ENCODE measurements around the gene FUT1. TPM values are rescaled to one million over a fixed set of nuclear protein-coding genes. Genes with fewer than 3 reads are reported as not detected.
A peak's percentile ranks its signal among the peaks of the same experiment; 100 is the strongest.

Gene FUT1
- total RNA-seq, 1 donor from 2014 or later, result 4.4 TPM

DNA sequence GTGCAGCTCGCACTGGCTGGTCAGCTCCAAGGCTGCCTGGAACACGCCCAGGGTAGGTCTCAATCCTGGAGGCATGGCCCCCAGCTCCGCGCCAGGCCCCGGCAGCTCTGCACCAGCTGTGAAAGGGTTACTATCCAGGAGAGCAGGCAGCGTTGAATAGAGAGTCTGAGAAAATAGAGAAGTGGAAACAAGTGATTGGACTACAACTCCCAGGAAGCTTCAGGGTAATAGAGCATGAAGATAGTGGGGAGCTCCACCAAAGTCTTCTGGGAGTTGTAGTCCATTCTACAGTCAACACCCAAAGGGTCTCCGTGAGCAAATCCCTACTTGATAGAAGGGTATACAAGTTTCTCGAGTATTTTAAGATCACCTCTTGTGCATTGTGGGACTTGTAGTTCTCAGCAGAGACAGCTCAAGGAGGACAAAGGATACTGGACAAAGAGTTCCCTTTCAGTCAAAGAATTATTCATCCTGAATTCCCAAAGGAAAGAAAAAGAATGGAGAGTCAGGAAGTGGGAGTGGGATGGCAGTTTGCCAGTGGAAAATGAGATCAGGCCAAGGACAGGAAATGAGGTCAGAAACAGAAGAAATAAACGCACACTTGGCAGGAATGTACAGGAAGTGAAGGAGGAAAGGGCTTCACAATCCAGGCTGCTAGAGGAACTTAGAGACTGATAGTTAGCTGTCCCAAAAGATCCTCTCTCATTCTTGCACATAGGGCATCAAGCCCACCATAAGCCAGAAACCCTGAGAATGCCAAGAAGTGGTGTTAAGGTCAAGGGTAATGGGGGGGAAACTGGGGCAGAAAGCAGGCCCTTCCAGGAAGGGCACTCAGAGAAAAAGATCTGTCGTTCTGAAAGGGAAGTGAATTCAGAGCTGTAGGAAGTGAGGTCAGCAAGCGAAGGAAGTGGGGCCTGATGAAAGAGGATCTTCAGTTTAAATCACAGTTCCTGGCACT lies 27.4 kb downstream of the FUT1 start:
- Mint-ChIP-seq H3K27ac (ENCODE audit: unreplicated experiment) (peak overlapping the region; percentile 75), H3K27me3 (ENCODE audit: unreplicated experiment) (peaks cover 5% of the 10 kb centered on the region)

DNA sequence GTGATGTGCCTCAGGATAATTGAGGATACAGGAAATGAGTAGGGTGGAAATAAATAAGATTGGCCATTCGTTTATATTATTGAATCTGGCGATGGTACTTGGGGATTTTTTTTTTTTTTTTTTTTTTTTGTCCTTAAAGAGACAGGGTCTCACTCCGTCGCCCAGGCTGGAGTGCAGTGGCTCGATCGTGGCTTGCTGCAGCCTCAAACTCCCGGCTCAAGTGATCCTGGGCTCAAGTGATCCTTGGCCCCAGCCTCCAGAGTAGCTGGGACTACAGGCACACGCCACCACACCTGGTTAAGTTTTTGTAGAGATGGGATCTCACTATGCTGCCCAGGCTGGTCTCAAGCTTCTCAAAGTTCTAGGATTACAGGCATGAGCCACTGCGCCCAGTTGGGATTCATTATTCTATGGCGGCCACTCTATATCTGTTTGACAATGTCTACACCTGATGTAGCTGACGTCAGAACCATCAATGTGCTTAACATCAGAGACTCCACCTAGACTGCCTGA lies 30.2 kb downstream of the FUT1 start:
- Mint-ChIP-seq H3K4me3 (ENCODE audit: unreplicated experiment) (peak overlapping the region; percentile 52), H3K27me3 (ENCODE audit: unreplicated experiment) (peaks cover 8% of the 10 kb centered on the region), H3K4me1 (ENCODE audit: low read depth, unreplicated experiment) (peaks cover 13% of the 10 kb centered on the region), H3K27ac (ENCODE audit: unreplicated experiment) (no peak overlapping the region), H3K36me3 (ENCODE audit: unreplicated experiment) (peaks cover 5% of the 10 kb centered on the region), H3K9me3 (ENCODE audit: unreplicated experiment) (peaks cover 7% of the 10 kb centered on the region)
- no peak for DNase-seq
- TF ChIP-seq CTCF (IDR thresholded peaks at IDR 0.05; ENCODE audit: partially characterized antibody, unreplicated experiment), result no peak

More for the DNA sequence above, 27.4 kb downstream of the FUT1 start:
- peaks cover 5% of the 10 kb centered on the region for H3K4me1 Mint-ChIP-seq (ENCODE audit: low read depth, unreplicated experiment)
- H3K36me3 Mint-ChIP-seq (ENCODE audit: unreplicated experiment), result peaks cover 5% of the 10 kb centered on the region
- H3K9me3 Mint-ChIP-seq (ENCODE audit: unreplicated experiment), result peaks cover 7% of the 10 kb centered on the region
- DNase-seq, result no peak
- no peak for TF ChIP-seq CTCF (IDR thresholded peaks at IDR 0.05; ENCODE audit: partially characterized antibody, unreplicated experiment)
- peak overlapping the region; percentile 7 for H3K4me3 Mint-ChIP-seq (ENCODE audit: unreplicated experiment)

DNA sequence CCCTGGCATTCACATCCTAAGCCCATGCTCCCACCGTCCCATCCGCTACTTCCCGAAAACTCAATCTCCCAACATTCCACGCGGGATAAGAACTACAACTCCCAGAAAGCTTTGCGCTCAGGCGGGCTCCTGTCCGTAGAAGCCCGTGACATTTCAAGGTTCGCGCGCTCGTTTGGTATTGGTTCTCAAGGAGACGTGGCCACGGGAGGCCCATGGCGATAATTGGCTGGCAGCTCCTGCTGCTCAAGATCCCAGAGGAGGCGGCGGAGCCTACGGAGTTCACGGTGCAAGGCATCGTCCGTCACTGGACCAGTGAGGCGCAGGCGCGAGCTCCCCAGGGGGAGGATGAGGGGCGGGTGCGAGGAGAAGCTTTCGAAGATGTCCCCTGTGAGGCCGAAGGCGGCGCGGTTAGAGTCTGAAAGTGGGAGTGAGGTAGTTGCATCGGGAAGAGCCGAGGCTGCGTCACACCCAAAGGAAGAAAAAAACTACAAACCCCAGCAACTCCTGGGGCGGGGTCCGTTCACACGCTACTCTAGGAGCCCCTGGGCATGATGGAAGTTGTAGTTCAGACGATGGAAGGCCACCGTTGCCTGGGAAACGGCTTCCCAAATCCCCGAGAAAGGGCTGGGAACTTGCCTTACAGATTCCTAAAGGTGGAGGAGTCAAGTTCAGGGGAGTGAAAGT lies 31.7 kb downstream of the FUT1 start:
- TF ChIP-seq CTCF (IDR thresholded peaks at IDR 0.05; ENCODE audit: partially characterized antibody, unreplicated experiment), result no peak

DNA sequence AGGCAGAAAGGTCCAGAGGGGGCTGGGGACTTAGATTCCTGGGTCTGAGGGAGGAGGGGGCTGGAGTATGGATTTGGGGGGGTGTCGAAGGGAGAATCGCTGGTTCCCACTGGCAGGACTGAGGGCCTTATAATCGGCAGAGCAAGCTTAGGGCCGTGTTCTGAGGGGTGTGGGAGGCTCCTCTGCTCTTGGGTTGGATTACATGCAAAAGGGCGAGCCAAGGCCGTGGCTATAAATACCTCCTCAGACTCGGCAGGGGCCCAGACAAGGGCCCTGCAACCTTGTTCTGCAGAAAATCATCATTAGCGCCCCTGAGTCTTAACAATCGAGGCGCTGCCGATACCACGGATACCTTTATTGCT lies 32.2 kb downstream of the FUT1 start:
- peaks cover 12% of the 10 kb centered on the region for H3K27me3 Mint-ChIP-seq (ENCODE audit: unreplicated experiment)
- DNase-seq, result no peak
- peak overlapping the region; percentile 97 for H3K4me3 Mint-ChIP-seq (ENCODE audit: unreplicated experiment)
- peaks cover 5% of the 10 kb centered on the region for H3K9me3 Mint-ChIP-seq (ENCODE audit: unreplicated experiment)
- H3K4me1 Mint-ChIP-seq (ENCODE audit: low read depth, unreplicated experiment), result peaks cover 16% of the 10 kb centered on the region
- H3K36me3 Mint-ChIP-seq (ENCODE audit: unreplicated experiment), result no peaks in the 10 kb centered on the region
- peak overlapping the region; percentile 95 for H3K27ac Mint-ChIP-seq (ENCODE audit: unreplicated experiment)
- no peak for TF ChIP-seq CTCF (IDR thresholded peaks at IDR 0.05; ENCODE audit: partially characterized antibody, unreplicated experiment)

More for the DNA sequence above, 31.7 kb downstream of the FUT1 start:
- no peaks in the 10 kb centered on the region for H3K36me3 Mint-ChIP-seq (ENCODE audit: unreplicated experiment)
- peak overlapping the region; percentile 95 for H3K27ac Mint-ChIP-seq (ENCODE audit: unreplicated experiment)
- peak overlapping the region; percentile 97 for H3K4me3 Mint-ChIP-seq (ENCODE audit: unreplicated experiment)
- DNase-seq, result peak; percentile 98
- H3K9me3 Mint-ChIP-seq (ENCODE audit: unreplicated experiment), result peaks cover 7% of the 10 kb centered on the region
- peaks cover 12% of the 10 kb centered on the region for H3K27me3 Mint-ChIP-seq (ENCODE audit: unreplicated experiment)
- peaks cover 16% of the 10 kb centered on the region for H3K4me1 Mint-ChIP-seq (ENCODE audit: low read depth, unreplicated experiment)
